Measurements from ENCODE around the gene PEAK3.
A peak's percentile ranks its signal among the peaks of the same experiment; 100 is the strongest.

The PEAK3 gene

GRCh38 chr19:2282062-2282861 is at the start of gene PEAK3:
Gene PEAK3 (minus strand): TSS chr19:2282175. CDS start chr19:2280931, 1,244 bp downstream.
- DNase-seq: no peak

GRCh38 chr19:2330632-2331284 is 48.8 kb upstream of the PEAK3 start:
- no peak for DNase-seq

GRCh38 chr19:2330255-2330631 is 48.3 kb upstream of the PEAK3 start:
- DNase-seq: no peak

- no peak for DNase-seq
Measured at GRCh38 chr19:2329501-2329916, 47.5 kb upstream of the PEAK3 start.

GRCh38 chr19:2329149-2329478 is 47.1 kb upstream of the PEAK3 start:
- no peak for DNase-seq

GRCh38 chr19:2328401-2329148 is 46.6 kb upstream of the PEAK3 start, which contains the start of the genes LSM7 and SPPL2B:
Gene LSM7 (minus strand): TSS chr19:2328586. CDS start chr19:2328566, 20 bp downstream.
Gene SPPL2B (plus strand): TSS chr19:2328684. CDS start chr19:2328710, 26 bp downstream.
- peak; percentile 79 for DNase-seq

GRCh38 chr19:2327773-2328400 is 45.9 kb upstream of the PEAK3 start:
- peak; percentile 39 for DNase-seq

- DNase-seq: no peak
Measured at GRCh38 chr19:2326699-2327360, 44.9 kb upstream of the PEAK3 start.

- no peak for DNase-seq
Measured at GRCh38 chr19:2325281-2326046, 43.5 kb upstream of the PEAK3 start.

- no peak for DNase-seq
Measured at GRCh38 chr19:2324220-2324948, 42.4 kb upstream of the PEAK3 start.

GRCh38 chr19:2323707-2324106 is 41.7 kb upstream of the PEAK3 start:
- no peak for DNase-seq

- DNase-seq: no peak
Measured at GRCh38 chr19:2321565-2322283, 39.7 kb upstream of the PEAK3 start.

- DNase-seq: no peak
Measured at GRCh38 chr19:2320939-2321338, 39.0 kb upstream of the PEAK3 start.

GRCh38 chr19:2320049-2320448 is 38.1 kb upstream of the PEAK3 start:
- no peak for DNase-seq

- DNase-seq: no peak
Measured at GRCh38 chr19:2319551-2319950, 37.6 kb upstream of the PEAK3 start.

- no peak for DNase-seq
Measured at GRCh38 chr19:2318923-2319322, 36.9 kb upstream of the PEAK3 start.

- DNase-seq: no peak
Measured at GRCh38 chr19:2317756-2318155, 35.8 kb upstream of the PEAK3 start.

GRCh38 chr19:2317300-2317699 is 35.3 kb upstream of the PEAK3 start:
- no peak for DNase-seq

- DNase-seq: no peak
Measured at GRCh38 chr19:2315818-2316353, 33.9 kb upstream of the PEAK3 start.
